Activated CD4-positive, alpha-beta T cell treated with anti-CD3 and anti-CD28 coated beads for 1 hour (primary cell): ENCODE results near the gene MSLN.

Experiments
- DNase-seq: peaks from one replicate; pipeline ENCODE4 v3.0.0-alpha.2; 2020

Gene MSLN

DNA sequence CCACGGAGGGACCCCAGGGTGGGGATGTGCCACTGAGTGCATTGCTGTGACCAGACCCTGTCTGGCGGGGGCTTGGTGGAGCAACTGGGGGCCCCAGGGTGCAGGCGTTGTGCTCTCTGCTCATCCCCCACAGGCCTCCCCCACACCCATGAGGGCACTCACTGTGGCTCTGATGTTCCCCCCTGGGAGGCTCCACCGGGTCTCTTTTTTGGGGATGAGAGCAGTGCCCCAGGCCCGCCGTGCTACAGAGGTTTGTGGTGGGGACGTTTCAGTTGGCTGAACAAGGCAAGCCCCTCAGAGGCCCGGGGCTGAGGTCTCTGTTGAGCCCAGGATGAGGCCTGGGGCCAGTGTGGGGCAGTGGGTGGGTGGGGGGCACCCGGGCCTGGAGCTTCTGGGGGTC lies 36.8 kb upstream of the MSLN start:
- no peak for DNase-seq

GRCh38 chr16:724188-725040 lies 36.1 kb upstream of the MSLN start:
- DNase-seq, result no peak

DNA sequence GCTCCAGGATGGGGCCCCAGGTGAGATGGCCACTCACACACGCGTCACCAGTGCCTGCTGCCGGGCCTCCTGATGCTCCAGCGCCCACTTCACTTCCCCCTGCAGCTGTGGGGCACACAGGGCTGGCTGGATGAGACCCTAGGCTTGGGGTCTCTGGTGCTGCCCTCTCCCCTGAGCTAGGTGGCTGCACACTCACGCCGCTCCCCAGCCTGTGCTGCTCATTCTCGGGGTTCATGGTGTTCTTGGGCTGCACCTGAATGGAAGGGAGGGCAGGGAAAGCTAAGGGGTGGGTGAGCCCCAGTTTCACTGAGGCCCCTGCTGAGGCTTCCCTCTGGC lies 35.5 kb upstream of the MSLN start:
- DNase-seq, result no peak

DNA sequence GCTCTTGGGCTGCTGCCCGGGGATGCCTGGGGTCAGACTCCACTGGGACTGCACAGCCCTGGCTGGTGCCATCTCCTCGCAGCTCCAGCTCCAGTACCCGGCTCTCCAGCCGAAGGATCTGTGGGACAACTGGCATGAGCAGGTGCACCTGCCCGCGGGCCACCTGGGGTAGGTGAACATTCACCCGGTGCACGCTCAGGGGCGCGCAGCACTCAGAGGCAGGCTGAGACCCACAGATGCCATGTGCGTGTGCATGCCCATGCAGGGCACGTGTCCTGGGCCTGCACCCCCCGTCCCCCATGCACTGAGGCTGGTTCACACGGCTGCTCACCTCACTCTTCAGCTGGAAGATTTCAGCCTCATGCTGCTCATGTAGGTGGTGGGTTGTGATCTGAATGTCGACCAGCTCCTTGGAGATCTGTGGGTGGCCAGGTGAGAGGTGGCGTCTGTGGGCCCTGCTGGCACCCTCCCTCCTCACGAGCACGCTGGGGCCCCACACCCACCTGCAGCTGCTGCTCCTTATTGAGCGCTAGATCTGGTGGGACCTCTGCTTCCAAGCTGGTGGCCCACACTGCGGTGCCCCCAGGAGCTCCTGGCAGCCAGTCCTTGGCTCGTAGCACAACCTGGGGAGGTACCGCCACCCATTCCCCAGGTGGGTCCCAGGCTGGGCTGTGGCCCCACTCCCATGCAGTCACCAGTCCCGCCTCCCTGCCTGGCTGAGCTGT lies 34.9 kb upstream of the MSLN start:
- DNase-seq, result no peak

GRCh38 chr16:726188-726437 lies 34.4 kb upstream of the MSLN start:
- DNase-seq, result no peak

- no peak for DNase-seq
These were observed 33.9 kb upstream of the MSLN start, which contains the start of the genes CCDC78 and HAGHL for GRCh38 chr16:726438-727290. TSS of gene CCDC78 (minus strand) at chr16:726443. CDS start at chr16:726367, 76 bp downstream. TSS of gene HAGHL (plus strand) at chr16:727106. CDS start at chr16:727510, 404 bp downstream.

GRCh38 chr16:727291-727977 lies 33.1 kb upstream of the MSLN start:
- DNase-seq, result no peak

DNA sequence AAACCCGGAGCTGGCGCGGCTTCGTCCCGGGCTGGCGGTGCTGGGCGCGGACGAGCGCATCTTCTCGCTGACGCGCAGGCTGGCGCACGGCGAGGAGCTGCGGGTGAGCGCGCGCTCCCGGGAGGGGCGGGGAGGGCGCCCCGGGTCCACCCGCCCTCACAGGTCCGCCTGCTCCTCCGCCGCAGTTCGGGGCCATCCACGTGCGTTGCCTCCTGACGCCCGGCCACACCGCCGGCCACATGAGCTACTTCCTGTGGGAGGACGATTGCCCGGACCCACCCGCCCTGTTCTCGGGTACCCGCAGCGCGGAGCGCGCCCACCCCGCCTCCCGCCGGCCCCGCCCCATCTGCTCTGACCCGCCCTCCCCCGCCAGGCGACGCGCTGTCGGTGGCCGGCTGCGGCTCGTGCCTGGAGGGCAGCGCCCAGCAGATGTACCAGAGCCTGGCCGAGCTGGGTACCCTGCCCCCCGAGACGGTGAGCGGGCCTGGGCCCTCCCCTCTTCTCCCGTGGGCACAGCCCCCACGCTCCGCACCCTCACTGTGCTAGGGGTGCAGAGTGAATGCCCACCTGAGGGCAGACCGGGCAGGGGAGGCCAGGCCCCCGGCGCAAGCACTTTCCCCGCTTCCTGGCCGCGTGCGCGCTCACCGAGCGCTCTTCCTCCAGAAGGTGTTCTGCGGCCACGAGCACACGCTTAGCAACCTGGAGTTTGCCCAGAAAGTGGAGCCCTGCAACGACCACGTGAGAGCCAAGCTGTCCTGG lies 32.2 kb upstream of the MSLN start:
- peak; percentile 40 for DNase-seq

GRCh38 chr16:728890-729744 lies 31.4 kb upstream of the MSLN start:
- DNase-seq, result no peak

- DNase-seq, result no peak
These were observed 30.5 kb upstream of the MSLN start for GRCh38 chr16:729768-730665.

- DNase-seq, result no peak
These were observed 29.6 kb upstream of the MSLN start for GRCh38 chr16:730666-731509.

DNA sequence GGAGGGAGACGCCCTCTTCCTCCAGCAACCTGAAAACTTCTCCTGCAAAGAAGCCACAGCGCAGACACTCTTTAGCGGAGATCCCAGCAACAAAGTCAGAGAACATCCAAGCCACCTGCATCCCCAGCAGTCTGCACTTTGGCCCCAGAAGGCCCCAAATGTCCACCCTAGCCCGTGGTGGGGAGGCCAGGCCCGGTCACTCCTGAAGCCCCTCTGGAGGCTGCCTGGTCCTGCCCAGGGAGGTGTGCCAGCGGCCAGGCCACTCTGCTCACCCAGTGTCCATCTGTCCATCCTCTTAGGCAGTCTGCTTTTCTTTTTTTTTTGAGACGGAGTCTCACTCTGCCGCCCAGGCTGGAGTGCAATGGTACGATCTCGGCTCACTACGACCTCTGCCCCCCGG lies 28.2 kb upstream of the MSLN start:
- DNase-seq, result no peak

- DNase-seq, result no peak
These were observed 27.6 kb upstream of the MSLN start for GRCh38 chr16:732936-733335.

DNA sequence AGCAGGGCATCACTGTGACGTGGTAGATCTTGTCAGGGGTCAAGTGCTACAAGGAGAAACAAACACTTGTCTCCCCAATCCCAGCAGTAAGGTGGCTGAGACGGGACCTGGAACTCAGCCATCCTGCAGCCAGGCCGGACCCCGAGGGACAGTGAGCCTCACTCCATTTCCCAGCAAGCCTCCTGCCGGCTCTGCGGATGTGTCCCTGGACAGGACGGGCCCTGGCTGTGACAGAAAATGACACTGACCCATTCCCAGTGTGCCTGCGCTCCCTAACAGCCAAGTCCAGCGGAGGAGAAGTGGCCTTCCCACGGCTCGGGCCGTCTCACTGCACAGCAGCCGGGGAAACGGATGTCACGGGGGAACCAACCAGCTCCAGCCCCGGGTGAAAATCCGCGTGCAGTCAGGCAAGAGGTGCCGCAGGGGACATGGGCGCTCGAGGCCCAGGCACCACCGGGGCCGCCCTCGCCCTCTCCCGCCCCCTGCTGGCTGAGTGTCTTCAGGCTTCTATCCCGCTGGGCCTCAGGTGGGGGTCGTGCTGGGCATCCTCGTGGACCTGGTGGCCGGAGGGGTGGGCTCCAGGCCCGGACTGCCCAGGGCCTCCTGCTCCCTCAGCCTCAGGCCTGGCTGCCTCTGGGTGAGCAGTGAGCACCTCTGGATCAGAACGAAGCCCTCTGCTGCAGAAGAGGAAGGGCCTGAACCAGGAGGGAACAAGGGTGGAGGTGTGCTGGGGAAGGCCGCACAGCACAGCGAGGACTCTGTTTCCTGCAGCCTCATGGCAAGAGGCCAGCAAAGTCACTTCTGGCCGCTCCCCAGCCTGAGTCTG lies 26.9 kb upstream of the MSLN start:
- no peak for DNase-seq

GRCh38 chr16:734208-734980 lies 26.1 kb upstream of the MSLN start:
- no peak for DNase-seq

DNA sequence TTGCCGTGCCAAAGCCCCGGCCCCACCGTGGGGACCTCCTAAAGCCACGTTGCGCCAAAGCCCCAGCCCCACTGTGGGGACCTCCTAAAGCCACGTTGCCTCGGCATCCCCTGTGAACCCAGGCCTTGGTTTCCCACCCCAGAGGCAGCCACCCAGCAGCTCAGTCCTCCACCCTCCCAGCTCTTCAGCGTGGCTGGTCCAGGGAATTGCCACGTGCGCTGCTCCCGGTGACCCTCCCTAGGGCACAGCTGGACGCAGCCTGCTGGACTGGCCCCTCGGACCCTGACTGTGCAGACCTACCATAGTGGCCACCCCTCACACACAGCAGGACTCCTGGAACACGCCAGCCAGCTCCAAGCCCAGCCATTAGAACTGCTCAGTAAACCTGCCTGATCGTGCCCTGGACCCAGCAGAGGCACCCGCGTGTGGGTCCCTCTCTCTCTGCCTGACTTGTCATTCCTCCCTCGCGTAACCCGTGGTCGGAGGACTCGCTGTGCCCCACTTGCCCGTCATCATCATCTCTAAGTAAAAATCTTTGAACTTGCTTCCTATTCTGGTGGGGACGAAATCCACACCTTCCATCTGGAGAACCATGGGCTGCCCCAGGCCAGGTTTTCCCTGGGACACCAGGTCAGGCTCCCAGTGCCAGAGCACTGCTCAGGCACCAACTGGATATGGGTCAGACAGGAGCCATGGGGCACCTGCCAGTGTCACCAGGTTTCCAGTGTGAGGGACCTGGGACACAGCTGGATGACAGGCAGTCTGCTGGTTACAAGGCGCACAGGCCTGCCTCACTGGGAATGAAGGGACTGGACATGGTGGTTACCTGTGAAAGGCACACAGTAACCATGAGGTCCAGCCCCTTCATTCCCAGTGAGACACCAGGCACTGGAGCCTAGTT lies 25.3 kb upstream of the MSLN start:
- DNase-seq, result no peak
